Fibroblast of lung (primary cell): Measurements from ENCODE around the gene JMJD1C. TPM values are rescaled to one million over a fixed set of nuclear protein-coding genes. Genes with fewer than 3 reads are reported as not detected.

Source experiments
- DNase-seq, 2 donors: peaks; one replicate each; pipeline versions ENCODE4 v3.0.0 to v3.0.0-alpha.2; 2010; ENCODE audit warnings: low read depth in 2 of 2
- H2AFZ ChIP-seq: 2 replicates; pipeline ENCODE4 v1.5.1; 2012; ENCODE audit warnings: low read length, control low read depth, inconsistent platforms
- H3K27ac ChIP-seq: 2 replicates; pipeline ENCODE4 v1.5.1; 2011; ENCODE audit warnings: low read length, control low read depth; ENCODE audit not compliant: insufficient read depth
- H3K27me3 ChIP-seq: 2 replicates; pipeline ENCODE4 v1.5.1; 2011; ENCODE audit warnings: mild to moderate bottlenecking, low read length; ENCODE audit not compliant: control insufficient read depth, insufficient read depth
- H3K36me3 ChIP-seq: 2 replicates; pipeline ENCODE4 v1.5.1; 2011; ENCODE audit warnings: low read length; ENCODE audit not compliant: control insufficient read depth, insufficient read depth
- H3K4me1 ChIP-seq: 2 replicates; pipeline ENCODE4 v1.5.1; 2011; ENCODE audit warnings: low read length; ENCODE audit not compliant: control insufficient read depth, insufficient read depth; ENCODE audit errors: extremely low read depth
- H3K4me2 ChIP-seq: 2 replicates; pipeline ENCODE4 v1.5.1; 2011; ENCODE audit warnings: low read length, control low read depth; ENCODE audit not compliant: insufficient read depth; ENCODE audit errors: extremely low read depth
- H3K4me3 ChIP-seq, 4 experiments: fragments of 200-600 bp in 1 of 4; sonication (generic) in 1 of 4; replicated peaks in 1 of 4; 2 replicates each; pipeline ENCODE4 v1.5.1; 2011 to 2016; ENCODE audit warnings: low read length in 4 of 4, low read depth in 3 of 4, mild to moderate bottlenecking in 3 of 4, control low read depth in 2 of 4, inconsistent platforms in 1 of 4, mixed read lengths in 1 of 4; ENCODE audit not compliant: insufficient read depth in 1 of 4; ENCODE audit errors: control extremely low read depth in 1 of 4
- H3K79me2 ChIP-seq: 2 replicates; pipeline ENCODE4 v1.5.1; 2012; ENCODE audit warnings: mild to moderate bottlenecking, low read length, inconsistent platforms; ENCODE audit not compliant: control insufficient read depth, insufficient read depth
- H3K9ac ChIP-seq: 2 replicates; pipeline ENCODE4 v1.5.1; 2011; ENCODE audit warnings: mild to moderate bottlenecking, low read length, control low read depth; ENCODE audit not compliant: insufficient read depth
- H3K9me3 ChIP-seq: 2 replicates; pipeline ENCODE4 v1.5.1; 2012; ENCODE audit warnings: low read depth, low read length; ENCODE audit not compliant: control insufficient read depth, insufficient read depth
- H4K20me1 ChIP-seq: 2 replicates; pipeline ENCODE4 v1.5.1; 2011; ENCODE audit warnings: low read length; ENCODE audit not compliant: control insufficient read depth, insufficient read depth; ENCODE audit errors: extremely low read depth
- CTCF ChIP-seq, 2 donors: IDR thresholded peaks in 1 of 2; conservative IDR thresholded peaks in 1 of 2; 1 replicate in 1 of 2; 2 replicates in 1 of 2; pipeline ENCODE4 v1.5.1; 2011 to 2012; ENCODE audit warnings: low read length in 2 of 2, control low read depth in 1 of 2, inconsistent platforms in 1 of 2, low read depth in 1 of 2, mild to moderate bottlenecking in 1 of 2
- EZH2 ChIP-seq: IDR thresholded peaks from 2 replicates; pipeline ENCODE4 v1.5.1; 2012; ENCODE audit warnings: low read length, control low read depth, mild to moderate bottlenecking; ENCODE audit errors: missing control alignments
- polyA plus RNA-seq, 2 donors: library from polyadenylated mRNA; depleted of rRNA in 1 of 2; stranded (reverse) in 1 of 2; unstranded in 1 of 2; fragments of >200 nt; gene quantifications; 2 replicates each; pipeline ENCODE4 v1.2.1, GENCODE V29; 2011 to 2012; ENCODE audit warnings: missing spikeins in 1 of 2
- total RNA-seq: library from RNA; depleted of rRNA; stranded (reverse); fragments of >200 nt; gene quantifications from 2 replicates; pipeline ENCODE4 v1.2.1, GENCODE V29; 2014

Gene JMJD1C
- total and polyA plus RNA-seq, 2 donors (not counting 1 experiment from before 2014, with no cell fraction given) = 39.9 to 67.0 TPM

GRCh38 chr10:63253040-63253439, 212.7 kb downstream of the JMJD1C start:
- H4K20me1 ChIP-seq = no peaks in the 10 kb centered on the region
- H3K27ac ChIP-seq = no peak overlapping the region
- peaks cover 85% of the 10 kb centered on the region for H3K79me2 ChIP-seq
- H3K27me3 ChIP-seq = no peaks in the 10 kb centered on the region
- TF ChIP-seq EZH2 = no peak
- TF ChIP-seq CTCF (conservative IDR thresholded peaks at IDR 0.05 in 1 of 2, IDR thresholded peaks at IDR 0.05 in 1 of 2; ENCODE audit: low read depth in 1 of 2, low read length in 2 of 2) = no peak
- H3K36me3 ChIP-seq = no peaks in the 10 kb centered on the region
- no peak overlapping the region for H3K4me3 ChIP-seq
- no peak overlapping the region for H3K4me2 ChIP-seq
- H3K9ac ChIP-seq = no peak overlapping the region
- no peak overlapping the region for H2AFZ ChIP-seq
- H3K9me3 ChIP-seq = no peaks in the 10 kb centered on the region
- H3K4me1 ChIP-seq = peaks cover 3% of the 10 kb centered on the region
- no peak for DNase-seq

- H3K4me2 ChIP-seq = no peak overlapping the region
- H3K27ac ChIP-seq = no peak overlapping the region
- no peak overlapping the region for H3K4me3 ChIP-seq
- DNase-seq = no peak
- TF ChIP-seq CTCF (conservative IDR thresholded peaks at IDR 0.05 in 1 of 2, IDR thresholded peaks at IDR 0.05 in 1 of 2; ENCODE audit: low read depth in 1 of 2, low read length in 2 of 2) = no peak
- no peak for TF ChIP-seq EZH2
- H3K9me3 ChIP-seq = no peaks in the 10 kb centered on the region
- no peaks in the 10 kb centered on the region for H4K20me1 ChIP-seq
- H3K4me1 ChIP-seq = peaks cover 3% of the 10 kb centered on the region
- no peaks in the 10 kb centered on the region for H3K36me3 ChIP-seq
- H2AFZ ChIP-seq = no peak overlapping the region
- H3K9ac ChIP-seq = no peak overlapping the region
- H3K79me2 ChIP-seq = peaks cover 87% of the 10 kb centered on the region
- H3K27me3 ChIP-seq = no peaks in the 10 kb centered on the region
Observed at GRCh38 chr10:63252095-63252762, 213.5 kb downstream of the JMJD1C start.

- Histone ChIP-seq H3K79me2 (peaks cover 83% of the 10 kb centered on the region), H3K4me2 (no peak overlapping the region), H2AFZ (no peak overlapping the region), H3K36me3 (no peaks in the 10 kb centered on the region), H4K20me1 (no peaks in the 10 kb centered on the region), H3K9me3 (no peaks in the 10 kb centered on the region), H3K4me3 (no peak overlapping the region), H3K27me3 (no peaks in the 10 kb centered on the region), H3K4me1 (no peaks in the 10 kb centered on the region), H3K27ac (no peak overlapping the region), H3K9ac (no peak overlapping the region)
- DNase-seq = no peak
- no peak for TF ChIP-seq CTCF (conservative IDR thresholded peaks at IDR 0.05 in 1 of 2, IDR thresholded peaks at IDR 0.05 in 1 of 2; ENCODE audit: low read depth in 1 of 2, low read length in 2 of 2)
- TF ChIP-seq EZH2 = no peak
Observed at GRCh38 chr10:63250032-63250431, 215.7 kb downstream of the JMJD1C start.
